ENCODE results near the gene PTPRN2. TPM values are rescaled to one million over a fixed set of nuclear protein-coding genes. Genes with fewer than 3 reads are reported as not detected.
"Not testable (repeated sequence)": the region's sequence is repeated elsewhere in the genome, so short reads cannot be mapped to it uniquely, and the experiment has no call there.

PTPRN2 gene
- polyA plus RNA-seq, 1 donor from 2014 or later, result 1.6 TPM

DNA sequence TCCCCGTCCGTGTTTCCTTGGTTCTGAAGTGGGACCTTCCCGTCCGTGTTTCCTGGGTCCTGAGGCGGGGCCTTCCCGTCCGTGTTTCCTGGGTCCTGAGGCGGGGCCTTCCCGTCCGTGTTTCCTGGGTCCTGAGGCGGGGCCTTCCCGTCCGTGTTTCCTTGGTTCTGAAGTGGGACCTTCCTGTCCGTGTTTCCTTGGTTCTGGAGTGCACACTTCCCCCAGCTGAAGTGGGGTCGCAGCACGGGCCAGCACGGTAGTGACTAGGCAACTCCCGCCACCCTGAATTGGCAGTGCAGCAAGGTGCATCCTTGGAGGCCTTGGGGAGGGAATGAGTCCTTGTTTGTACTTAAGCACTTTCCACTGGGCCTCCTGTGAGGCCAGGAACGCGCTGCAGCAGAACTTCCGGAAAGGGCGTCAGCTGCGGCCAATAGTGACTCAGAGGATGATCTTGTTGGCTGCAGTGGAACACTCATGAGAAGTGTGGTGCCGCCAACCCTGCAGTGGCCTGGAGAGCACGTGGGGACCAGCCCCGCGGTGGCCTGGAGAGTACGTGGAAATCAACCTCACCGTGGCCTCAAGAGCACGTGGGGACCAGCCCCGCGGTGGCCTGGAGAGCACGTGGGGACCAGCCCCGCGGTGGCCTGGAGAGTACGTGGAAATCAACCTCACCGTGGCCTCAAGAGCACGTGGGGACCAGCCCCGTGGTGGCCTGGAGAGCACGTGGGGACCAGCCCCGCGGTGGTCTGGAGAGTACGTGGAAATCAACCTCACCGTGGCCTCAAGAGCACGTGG lies 685.6 kb downstream of the PTPRN2 start:
- not testable (repeated sequence) for H3K27ac Mint-ChIP-seq, H3K36me3 Mint-ChIP-seq, H3K9me3 Mint-ChIP-seq, H3K4me3 Mint-ChIP-seq, H3K4me1 Mint-ChIP-seq, H3K27me3 Mint-ChIP-seq

DNA sequence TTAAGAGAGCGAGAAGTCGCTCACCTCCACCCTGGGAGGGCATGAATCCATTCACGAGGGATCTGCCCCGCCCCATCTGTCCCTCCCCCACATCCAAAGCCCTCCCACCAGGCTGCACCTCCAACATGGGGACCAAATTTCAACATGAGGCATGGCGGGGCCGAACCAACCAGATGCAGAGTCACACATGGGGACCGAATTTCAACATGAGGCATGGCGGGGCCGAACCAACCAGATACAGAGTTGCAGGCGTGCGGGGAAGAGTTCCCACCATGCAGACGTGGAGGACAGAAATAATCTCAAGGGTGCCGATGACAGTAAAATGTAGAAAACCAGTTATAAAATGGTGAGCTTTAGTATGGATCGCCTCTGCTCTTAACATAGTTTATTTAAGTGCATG lies 686.5 kb downstream of the PTPRN2 start:
- H3K9me3 Mint-ChIP-seq, result peaks cover 0 to 7% (median 0%) of the 10 kb centered on the region in 3 donors
- H3K27me3 Mint-ChIP-seq, result no peaks in the 10 kb centered on the region
- H3K36me3 Mint-ChIP-seq, result no peaks in the 10 kb centered on the region
- H3K27ac Mint-ChIP-seq, result peak overlapping the region in 1 of 3 donors; percentile 66
- H3K4me3 Mint-ChIP-seq, result no peak overlapping the region
- H3K4me1 Mint-ChIP-seq, result no peaks in the 10 kb centered on the region

DNA sequence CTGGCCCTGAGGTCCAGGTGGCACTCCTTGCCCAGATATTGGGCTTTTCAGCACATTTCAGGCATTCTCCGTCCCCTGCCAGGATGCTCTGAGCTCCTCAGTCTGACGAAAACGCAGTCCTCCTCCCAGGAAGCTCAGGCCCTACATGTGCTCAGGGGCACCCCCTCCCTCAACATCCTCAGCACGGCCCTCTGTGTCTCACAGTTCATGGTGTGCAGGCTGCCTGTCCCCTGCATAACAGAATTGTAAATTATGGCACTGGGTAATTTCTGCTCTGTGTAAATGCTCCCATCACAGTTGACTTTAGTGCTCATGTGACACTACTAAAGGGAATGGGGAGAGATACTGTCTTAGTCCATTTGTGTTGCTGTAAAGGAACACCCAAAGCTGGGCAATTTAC lies 687.1 kb downstream of the PTPRN2 start:
- Mint-ChIP-seq H3K27ac (peak overlapping the region in 1 of 3 donors; percentile 66), H3K4me1 (no peaks in the 10 kb centered on the region), H3K27me3 (no peaks in the 10 kb centered on the region), H3K4me3 (no peak overlapping the region), H3K36me3 (no peaks in the 10 kb centered on the region), H3K9me3 (peaks cover 0 to 7% (median 0%) of the 10 kb centered on the region in 3 donors)

DNA sequence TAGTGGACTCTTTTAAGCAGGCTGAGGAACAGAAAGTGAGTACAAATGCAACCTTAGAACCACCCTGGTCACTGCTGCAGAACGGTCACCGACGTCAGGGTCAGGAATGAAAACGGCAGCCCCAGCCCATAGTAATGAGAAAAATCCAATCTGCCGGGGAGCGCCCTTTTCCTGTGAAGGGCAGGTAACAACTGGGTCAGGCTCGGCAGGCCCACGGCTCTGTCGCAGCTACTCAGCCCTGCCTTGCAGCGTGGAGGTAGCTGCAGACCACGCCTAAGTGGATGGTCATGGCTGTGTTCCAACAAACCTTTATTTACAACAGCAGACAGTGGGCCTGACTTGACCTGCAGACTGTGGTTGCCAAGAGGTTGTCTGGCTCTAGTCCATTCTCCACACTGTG lies 687.6 kb downstream of the PTPRN2 start:
- H3K4me3 Mint-ChIP-seq, result no peak overlapping the region
- H3K27ac Mint-ChIP-seq, result peak overlapping the region in 1 of 3 donors; percentile 27
- H3K27me3 Mint-ChIP-seq, result no peaks in the 10 kb centered on the region
- peaks cover 0 to 6% (median 0%) of the 10 kb centered on the region in 3 donors for H3K9me3 Mint-ChIP-seq
- no peaks in the 10 kb centered on the region for H3K4me1 Mint-ChIP-seq
- H3K36me3 Mint-ChIP-seq, result no peaks in the 10 kb centered on the region

DNA sequence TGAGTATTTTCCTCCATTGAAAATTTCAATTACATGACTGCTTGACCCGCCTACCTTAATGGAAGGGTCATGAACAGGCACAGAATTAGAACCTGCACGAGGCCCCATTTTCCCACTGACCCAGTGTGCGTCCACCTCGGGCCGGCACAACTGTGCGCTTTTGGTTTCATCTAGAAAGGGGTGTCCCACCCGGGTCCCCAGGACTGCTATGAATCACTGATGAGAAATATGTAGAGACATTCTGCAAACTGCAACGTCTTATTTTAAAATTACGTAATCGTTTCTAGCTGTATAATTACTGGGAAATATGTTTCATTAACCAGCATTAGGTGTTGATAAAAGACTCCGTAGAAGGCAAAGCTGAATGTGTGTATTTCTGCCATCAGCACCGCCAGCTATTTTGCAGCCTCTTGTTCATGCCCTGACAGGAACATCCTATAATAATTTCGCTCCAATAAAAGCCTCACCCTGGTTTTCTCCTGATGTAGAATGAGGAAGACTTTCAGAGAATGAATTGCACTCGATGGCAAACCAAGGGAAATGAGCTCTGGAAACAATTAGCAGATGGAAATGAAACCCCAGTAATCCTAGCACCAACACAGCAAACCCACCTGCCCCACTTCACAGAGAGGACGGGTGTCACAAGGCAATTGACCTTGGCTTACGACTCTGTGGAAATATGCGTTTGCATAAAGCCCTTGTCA lies 688.7 kb downstream of the PTPRN2 start:
- Mint-ChIP-seq H3K4me3 (no peak overlapping the region), H3K27me3 (no peaks in the 10 kb centered on the region), H3K27ac (no peak overlapping the region), H3K4me1 (no peaks in the 10 kb centered on the region), H3K9me3 (peaks cover 0 to 4% (median 0%) of the 10 kb centered on the region in 3 donors), H3K36me3 (no peaks in the 10 kb centered on the region)

DNA sequence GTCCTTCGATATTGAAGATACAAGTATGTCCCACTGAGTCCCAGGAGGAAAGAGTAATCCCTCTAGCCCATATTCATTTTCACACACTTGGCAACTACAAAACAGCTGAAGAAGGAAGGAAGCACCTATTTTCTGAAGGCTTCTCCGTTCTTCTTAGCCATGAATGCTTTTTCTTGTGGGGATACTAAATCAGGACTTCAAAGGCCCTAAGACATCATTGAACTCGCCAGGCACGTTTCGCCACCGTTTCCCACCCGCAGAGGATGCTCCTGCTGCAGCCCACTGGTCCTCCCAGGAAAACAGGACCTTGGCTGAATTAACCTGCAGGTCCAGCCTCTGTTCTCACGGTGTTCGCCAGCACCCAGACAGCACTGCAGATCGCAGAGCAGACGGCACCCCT lies 689.4 kb downstream of the PTPRN2 start:
- Mint-ChIP-seq H3K27ac (no peak overlapping the region), H3K36me3 (no peaks in the 10 kb centered on the region), H3K4me1 (no peaks in the 10 kb centered on the region), H3K4me3 (no peak overlapping the region), H3K27me3 (no peaks in the 10 kb centered on the region), H3K9me3 (peaks cover 0 to 4% (median 0%) of the 10 kb centered on the region in 3 donors)

DNA sequence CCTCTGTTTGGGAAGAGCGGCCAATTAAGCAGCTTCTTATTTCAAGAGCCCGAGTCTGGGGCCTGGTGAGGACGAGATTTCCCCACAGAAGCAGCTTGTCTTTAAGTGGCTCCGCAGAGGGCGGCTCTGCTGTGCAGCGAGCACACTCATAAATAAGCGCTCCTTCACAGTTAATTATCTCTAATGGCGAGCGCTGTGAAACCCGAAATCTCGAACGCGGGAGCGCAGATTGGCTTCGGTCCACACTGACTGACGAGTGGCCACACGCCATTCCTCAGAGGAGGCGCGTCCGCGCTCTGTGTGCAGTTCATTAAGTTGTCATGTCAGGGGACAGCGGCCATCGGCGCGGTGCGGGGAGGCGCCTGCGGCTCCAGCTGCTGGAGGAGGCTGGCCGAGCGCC lies 689.9 kb downstream of the PTPRN2 start:
- Mint-ChIP-seq H3K4me3 (no peak overlapping the region), H3K27ac (no peak overlapping the region), H3K9me3 (peaks cover 0 to 4% (median 0%) of the 10 kb centered on the region in 3 donors), H3K4me1 (no peaks in the 10 kb centered on the region), H3K27me3 (no peaks in the 10 kb centered on the region), H3K36me3 (no peaks in the 10 kb centered on the region)

DNA sequence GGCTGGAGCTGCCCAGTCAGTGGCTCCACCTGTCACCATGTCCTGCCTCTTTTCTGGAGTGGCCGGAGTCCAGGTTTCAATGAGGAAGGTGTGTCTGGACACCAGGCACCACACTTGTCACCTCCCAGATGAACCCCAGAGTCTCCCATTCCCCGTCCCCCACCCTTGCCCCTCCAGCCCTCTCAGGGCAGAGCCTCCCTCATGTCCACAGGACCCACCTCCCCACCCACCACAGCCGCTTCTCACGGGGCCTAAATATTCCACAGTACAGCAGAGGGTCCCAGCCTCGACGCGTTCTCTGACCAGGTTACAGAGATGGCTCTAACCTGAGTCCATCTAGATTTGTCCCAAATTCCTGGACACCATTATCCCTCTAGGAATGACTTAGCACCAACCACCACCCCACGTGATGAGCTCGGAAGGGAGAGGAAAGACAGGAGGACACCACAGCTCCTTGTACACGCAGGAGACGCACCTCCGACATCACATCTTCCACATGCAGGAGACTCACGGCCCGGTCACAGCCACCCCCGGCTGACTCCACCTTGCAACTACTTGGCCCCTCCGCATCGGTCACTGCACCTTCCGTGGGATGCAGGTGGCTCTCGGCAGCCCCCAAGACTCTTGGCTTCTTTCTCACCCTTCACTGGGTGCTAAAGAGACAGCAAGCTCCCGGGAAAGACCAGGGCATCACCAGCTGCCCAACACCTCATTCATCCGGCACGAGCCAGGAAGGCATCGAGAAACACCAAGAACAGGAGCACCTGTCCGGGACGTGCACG lies 690.7 kb downstream of the PTPRN2 start:
- Mint-ChIP-seq H3K4me3 (no peak overlapping the region), H3K4me1 (no peaks in the 10 kb centered on the region), H3K27ac (no peak overlapping the region), H3K9me3 (peaks cover 0 to 4% (median 0%) of the 10 kb centered on the region in 3 donors), H3K27me3 (no peaks in the 10 kb centered on the region), H3K36me3 (no peaks in the 10 kb centered on the region)

DNA sequence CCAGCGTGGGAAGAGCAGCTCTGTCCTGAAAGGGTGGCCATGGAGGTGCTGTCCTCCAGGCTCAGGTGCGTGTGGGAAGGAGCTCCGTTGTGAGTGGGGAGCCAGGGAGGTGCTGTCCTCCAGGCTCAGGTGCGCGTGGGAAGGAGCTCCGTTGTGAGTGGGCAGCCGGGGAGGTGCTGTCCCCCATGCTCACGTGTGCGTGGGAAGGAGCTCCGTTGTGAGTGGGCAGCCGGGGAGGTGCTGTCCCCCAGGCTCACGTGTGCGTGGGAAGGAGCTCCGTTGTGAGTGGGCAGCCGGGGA lies 691.3 kb downstream of the PTPRN2 start:
- H3K36me3 Mint-ChIP-seq, H3K27ac Mint-ChIP-seq, H3K27me3 Mint-ChIP-seq, H3K4me3 Mint-ChIP-seq, H3K4me1 Mint-ChIP-seq, H3K9me3 Mint-ChIP-seq: not testable (repeated sequence)

DNA sequence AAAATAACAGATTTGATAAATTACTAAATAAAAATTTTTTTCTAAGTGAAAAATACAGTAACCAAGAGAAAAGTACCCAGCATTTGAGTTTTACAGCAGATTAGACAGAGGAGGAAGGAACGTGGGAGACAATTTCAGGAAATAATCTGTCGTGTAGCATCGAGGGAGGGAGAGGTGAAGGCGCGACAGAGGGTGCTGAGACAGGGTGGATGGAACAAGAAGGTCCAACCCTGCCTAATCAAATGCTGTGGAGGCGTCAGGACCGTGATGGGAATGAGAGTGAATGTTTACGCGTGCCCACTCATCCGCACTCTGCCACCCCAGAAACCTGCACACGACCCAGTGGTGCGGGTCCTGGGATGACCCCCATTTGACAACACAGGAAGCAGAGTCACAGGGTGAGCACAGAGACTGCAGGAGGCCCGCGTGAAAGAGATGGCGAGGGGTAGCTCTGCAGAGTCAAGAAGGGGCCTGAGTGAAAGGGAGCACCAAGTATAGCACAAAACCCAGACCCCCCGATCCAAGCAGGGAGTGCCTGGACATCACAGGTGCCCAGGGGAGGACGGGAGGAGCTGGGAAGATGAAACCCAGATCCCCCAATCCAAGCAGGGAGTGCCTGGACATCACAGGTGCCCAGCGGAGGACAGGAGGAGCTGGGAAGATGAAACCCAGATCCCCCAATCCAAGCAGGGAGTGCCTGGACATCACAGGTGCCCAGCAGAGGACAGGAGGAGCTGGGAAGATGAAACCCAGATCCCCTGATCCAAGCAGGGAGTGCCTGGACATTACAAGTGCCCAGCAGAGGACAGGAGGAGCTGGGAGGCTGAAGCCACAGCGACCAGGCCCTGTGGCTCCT lies 691.9 kb downstream of the PTPRN2 start:
- Mint-ChIP-seq H3K36me3 (no peaks in the 10 kb centered on the region), H3K27ac (no peak overlapping the region), H3K9me3 (peaks cover 0 to 2% (median 0%) of the 10 kb centered on the region in 3 donors), H3K4me3 (no peak overlapping the region), H3K27me3 (no peaks in the 10 kb centered on the region), H3K4me1 (no peaks in the 10 kb centered on the region)

DNA sequence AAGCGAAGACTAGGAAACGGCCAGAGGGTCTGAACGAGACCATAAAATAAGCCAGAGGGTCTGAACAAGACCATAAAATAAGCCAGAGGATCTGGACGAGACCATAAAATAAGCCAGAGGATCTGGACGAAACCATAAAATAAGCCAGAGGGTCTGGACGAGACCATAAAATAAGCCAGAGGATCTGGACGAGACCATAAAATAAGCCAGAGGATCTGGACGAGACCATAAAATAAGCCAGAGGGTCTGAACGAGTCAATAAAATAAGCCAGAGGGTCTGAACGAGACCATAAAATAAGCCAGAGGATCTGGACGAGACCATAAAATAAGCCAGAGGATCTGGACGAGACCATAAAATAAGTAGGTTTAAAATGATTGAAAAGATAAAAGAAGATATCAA lies 692.5 kb downstream of the PTPRN2 start:
- not testable (repeated sequence) for H3K4me3 Mint-ChIP-seq, H3K36me3 Mint-ChIP-seq, H3K27me3 Mint-ChIP-seq, H3K9me3 Mint-ChIP-seq, H3K27ac Mint-ChIP-seq, H3K4me1 Mint-ChIP-seq

DNA sequence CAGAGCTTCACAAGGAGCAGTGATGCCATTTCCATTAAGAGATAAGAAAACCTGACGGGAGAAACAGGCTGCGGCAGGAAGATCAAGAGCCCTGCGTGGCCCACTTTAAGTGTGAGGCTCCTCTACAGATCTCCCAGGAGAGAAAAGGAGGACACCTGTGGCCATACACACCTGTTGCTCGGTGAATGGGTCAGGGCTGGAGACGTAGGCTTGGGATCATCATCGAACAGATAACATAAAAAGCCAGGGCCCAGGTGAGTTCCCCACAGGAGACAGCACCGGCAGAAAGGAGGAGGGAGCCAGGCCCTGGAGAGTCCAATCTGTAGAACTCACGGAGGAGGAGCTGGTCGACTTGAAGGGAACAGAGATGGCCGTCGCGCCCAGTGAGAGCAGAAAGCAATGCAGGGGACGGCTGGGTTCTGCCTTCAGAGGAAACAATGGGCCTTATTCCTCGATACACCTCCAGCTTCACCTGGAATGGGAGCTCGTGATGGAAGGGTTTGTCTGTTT lies 694.0 kb downstream of the PTPRN2 start:
- Mint-ChIP-seq H3K4me3 (no peak overlapping the region), H3K4me1 (no peaks in the 10 kb centered on the region), H3K9me3 (peaks cover 0 to 4% (median 0%) of the 10 kb centered on the region in 3 donors), H3K36me3 (peaks cover 2% of the 10 kb centered on the region), H3K27ac (no peak overlapping the region), H3K27me3 (peaks cover 1% of the 10 kb centered on the region)

DNA sequence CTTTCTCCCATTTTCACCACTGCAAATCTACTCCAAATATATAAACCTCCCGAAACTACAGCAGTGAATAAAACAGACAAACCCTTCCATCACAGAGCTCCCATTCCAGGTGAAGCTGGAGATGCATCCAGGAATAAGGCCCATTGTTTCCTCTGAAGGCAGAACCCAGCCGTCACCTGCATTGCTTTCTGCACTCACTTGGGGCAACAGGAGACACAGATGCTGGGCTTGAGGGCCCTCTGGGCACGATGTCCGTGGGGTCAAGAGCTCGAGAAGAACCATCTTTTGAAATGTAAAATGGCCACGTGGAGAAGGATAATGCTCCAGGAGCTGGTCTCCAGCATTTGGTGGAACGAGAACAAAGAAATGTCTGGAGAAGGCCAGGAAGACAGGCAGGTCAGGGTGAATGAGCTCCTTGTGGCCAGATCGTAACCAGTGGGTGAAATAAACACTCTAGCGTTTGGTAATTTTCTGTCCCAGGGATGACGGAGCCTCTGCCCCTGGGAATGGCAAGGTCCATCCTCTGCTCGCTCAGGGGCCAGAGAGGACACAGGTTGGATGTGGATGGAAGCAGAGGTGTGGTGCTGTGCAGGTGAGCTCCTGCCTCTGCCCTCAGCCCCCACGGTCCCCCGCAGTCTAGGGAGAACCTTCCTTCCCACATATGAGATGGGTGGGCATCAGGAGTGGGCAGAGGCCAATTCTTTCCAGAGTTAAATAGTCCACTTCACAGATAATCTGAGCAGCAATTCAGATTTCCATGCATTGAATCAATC lies 694.7 kb downstream of the PTPRN2 start:
- H3K4me1 Mint-ChIP-seq, result no peaks in the 10 kb centered on the region
- no peak overlapping the region for H3K27ac Mint-ChIP-seq
- H3K9me3 Mint-ChIP-seq, result peaks cover 0 to 4% (median 0%) of the 10 kb centered on the region in 3 donors
- H3K36me3 Mint-ChIP-seq, result peaks cover 2% of the 10 kb centered on the region
- H3K4me3 Mint-ChIP-seq, result no peak overlapping the region
- peaks cover 1% of the 10 kb centered on the region for H3K27me3 Mint-ChIP-seq

DNA sequence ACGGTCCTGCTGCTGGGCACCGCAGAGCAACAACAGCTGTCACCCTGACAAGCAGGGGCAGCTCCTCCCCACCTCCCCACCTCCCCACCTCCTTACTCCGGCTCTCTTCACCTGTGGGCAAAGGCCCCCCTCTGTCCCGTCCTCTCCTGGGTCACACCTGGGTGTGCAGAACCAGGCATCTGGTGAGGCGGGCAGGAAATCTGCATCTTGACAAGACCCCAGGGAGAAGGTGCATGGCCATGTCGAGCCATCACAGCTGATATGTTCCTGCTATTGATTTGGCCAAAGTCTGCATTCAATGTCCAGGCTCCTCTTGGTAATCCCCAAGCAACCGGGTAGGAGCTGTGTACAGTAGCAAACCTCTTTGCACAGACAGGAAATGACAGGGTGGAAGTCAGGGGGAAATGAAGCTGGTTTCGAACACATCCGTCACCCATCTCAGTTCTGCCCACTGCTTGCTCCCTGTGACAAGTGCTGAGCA lies 696.7 kb downstream of the PTPRN2 start:
- Mint-ChIP-seq H3K4me1 (no peaks in the 10 kb centered on the region), H3K27me3 (peaks cover 1% of the 10 kb centered on the region), H3K36me3 (peaks cover 2% of the 10 kb centered on the region), H3K4me3 (no peak overlapping the region), H3K9me3 (peaks cover 0 to 3% (median 0%) of the 10 kb centered on the region in 3 donors), H3K27ac (no peak overlapping the region)
